HG03135 (cell line): ENCODE results near the gene CENPU.

Source experiments
- ATAC-seq: cut with Tn5 transposase; IDR thresholded peaks from one replicate; pipeline ENCODE4 v1.9.1; 2021; ENCODE audit warnings: mild to moderate bottlenecking, moderate library complexity; ENCODE audit not compliant: unreplicated experiment

Gene CENPU

GRCh38 chr4:184713887-184714286 is 20.0 kb downstream of the CENPU start:
- ATAC-seq, result no peak

- ATAC-seq, result no peak
These were observed 21.6 kb downstream of the CENPU start for GRCh38 chr4:184712322-184712721.

- no peak for ATAC-seq
These were observed 27.4 kb downstream of the CENPU start for GRCh38 chr4:184706453-184706852.

- ATAC-seq, result no peak
These were observed 28.2 kb downstream of the CENPU start for GRCh38 chr4:184705692-184706091.

GRCh38 chr4:184702114-184702513 is 31.8 kb downstream of the CENPU start:
- no peak for ATAC-seq

GRCh38 chr4:184699941-184700340 is 34.0 kb downstream of the CENPU start:
- no peak for ATAC-seq

GRCh38 chr4:184697956-184698355 is 35.9 kb downstream of the CENPU start:
- no peak for ATAC-seq

GRCh38 chr4:184695178-184695896 is 38.6 kb downstream of the CENPU start:
- no peak for ATAC-seq

- ATAC-seq, result no peak
These were observed 39.4 kb downstream of the CENPU start for GRCh38 chr4:184694412-184694956.

- no peak for ATAC-seq
These were observed 40.8 kb downstream of the CENPU start for GRCh38 chr4:184693056-184693455.

GRCh38 chr4:184689681-184690080 is 44.2 kb downstream of the CENPU start:
- no peak for ATAC-seq

- ATAC-seq, result no peak
These were observed 45.4 kb downstream of the CENPU start for GRCh38 chr4:184688447-184688846.

GRCh38 chr4:184688005-184688404 is 45.9 kb downstream of the CENPU start:
- ATAC-seq, result no peak

GRCh38 chr4:184684491-184685189 is 49.3 kb downstream of the CENPU start:
- ATAC-seq, result no peak

- ATAC-seq, result no peak
These were observed 52.0 kb downstream of the CENPU start for GRCh38 chr4:184681916-184682315.

GRCh38 chr4:184680698-184681097 is 53.2 kb downstream of the CENPU start:
- ATAC-seq, result no peak

GRCh38 chr4:184675821-184676492 is 57.9 kb downstream of the CENPU start:
- no peak for ATAC-seq

GRCh38 chr4:184675018-184675417 is 58.9 kb downstream of the CENPU start:
- no peak for ATAC-seq

- ATAC-seq, result no peak
These were observed 59.9 kb downstream of the CENPU start for GRCh38 chr4:184674011-184674410.

- no peak for ATAC-seq
These were observed 61.2 kb downstream of the CENPU start for GRCh38 chr4:184672741-184673140.

- no peak for ATAC-seq
These were observed 62.8 kb downstream of the CENPU start for GRCh38 chr4:184671101-184671500.

GRCh38 chr4:184669251-184669650 is 64.6 kb downstream of the CENPU start:
- ATAC-seq, result no peak
